ENCODE results near the gene RXRA. TPM values are rescaled to one million over a fixed set of nuclear protein-coding genes. Genes with fewer than 3 reads are reported as not detected.

Gene RXRA
- total and polyA plus RNA-seq, 4 donors = 41.5 to 116 (median 74.1) TPM

DNA sequence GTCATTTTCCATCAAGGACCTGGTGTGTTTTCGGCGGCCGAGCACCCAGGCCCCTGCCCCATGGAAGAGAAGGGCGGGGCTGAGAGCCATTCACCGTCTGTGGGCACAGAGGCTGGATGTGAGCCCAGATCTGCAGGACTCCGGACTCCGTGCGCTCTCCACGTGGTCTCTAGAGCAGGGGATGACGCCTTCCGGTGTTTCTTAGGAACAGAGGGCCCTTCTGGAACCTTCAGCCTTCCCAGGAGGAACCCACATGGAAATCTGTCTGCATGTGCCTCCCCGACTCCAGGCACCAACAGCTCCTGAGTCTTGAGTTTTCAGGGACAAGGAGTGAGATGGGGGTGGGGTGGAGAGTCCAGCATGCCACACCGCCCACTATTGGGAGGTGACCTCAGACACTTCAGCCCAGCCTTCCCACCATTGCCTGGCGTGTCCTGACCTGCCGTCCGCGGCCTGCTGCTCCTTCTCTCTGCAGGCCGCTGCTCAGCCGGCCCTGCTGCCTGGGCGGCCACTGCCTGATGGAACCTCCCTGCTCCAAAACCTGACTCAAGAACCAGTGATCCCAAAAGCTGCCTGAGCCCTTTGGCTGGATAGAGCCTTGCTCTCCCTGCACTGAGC, 2.4 kb upstream of the RXRA start (continued):
- TF ChIP-seq, protein P1, sequence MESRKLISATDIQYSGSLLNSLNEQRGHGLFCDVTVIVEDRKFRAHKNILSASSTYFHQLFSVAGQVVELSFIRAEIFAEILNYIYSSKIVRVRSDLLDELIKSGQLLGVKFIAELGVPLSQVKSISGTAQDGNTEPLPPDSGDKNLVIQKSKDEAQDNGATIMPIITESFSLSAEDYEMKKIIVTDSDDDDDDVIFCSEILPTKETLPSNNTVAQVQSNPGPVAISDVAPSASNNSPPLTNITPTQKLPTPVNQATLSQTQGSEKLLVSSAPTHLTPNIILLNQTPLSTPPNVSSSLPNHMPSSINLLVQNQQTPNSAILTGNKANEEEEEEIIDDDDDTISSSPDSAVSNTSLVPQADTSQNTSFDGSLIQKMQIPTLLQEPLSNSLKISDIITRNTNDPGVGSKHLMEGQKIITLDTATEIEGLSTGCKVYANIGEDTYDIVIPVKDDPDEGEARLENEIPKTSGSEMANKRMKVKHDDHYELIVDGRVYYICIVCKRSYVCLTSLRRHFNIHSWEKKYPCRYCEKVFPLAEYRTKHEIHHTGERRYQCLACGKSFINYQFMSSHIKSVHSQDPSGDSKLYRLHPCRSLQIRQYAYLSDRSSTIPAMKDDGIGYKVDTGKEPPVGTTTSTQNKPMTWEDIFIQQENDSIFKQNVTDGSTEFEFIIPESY (IDR thresholded peaks at IDR 0.05) = peak; percentile 29
- peak; percentile 62 to 80 for TF ChIP-seq RXRA (IDR thresholded peaks at IDR 0.05)
- no peak for TF ChIP-seq FOXA1 (IDR thresholded peaks at IDR 0.05)
- peak; percentile 90 for TF ChIP-seq SP1 (IDR thresholded peaks at IDR 0.05)

DNA sequence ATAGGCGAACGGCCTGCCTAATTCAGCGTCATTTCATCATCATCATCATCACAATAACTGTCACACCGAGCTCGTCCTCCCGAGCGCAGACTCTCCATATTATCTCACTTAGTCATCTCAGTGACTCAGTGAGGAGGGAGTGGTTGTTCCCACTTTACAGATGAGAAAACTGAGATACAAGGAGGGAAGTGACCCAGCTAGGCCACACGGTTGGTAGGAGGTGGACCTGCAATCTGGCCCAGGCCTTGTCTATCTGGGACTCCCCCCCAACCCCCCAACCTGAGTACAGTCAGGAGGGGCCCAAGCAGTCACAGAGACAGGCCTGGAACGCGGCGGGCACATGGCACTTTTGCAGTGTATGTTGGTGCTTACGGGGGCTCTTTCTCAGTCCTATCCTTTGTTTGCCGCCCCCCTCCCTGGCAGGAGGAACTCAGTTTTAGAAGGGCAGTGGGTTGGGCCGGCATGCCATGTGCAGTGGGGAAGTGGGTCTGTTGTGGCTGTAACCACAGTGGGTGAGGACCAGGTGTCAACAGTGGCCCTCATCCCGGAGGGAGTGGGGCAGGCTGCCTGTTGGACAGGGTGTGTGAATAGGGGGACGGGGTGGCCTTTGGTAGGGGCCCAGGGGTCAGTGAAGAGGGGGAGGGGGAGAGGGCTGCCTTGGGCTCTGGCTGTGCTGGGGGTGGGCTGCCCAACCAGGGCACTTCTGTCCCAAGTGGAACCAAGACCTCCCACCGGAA, 1.7 kb upstream of the RXRA start:
- Histone ChIP-seq H3K9ac (ENCODE audit: low read depth in 1 of 2, low read length in 2 of 2) (peak overlapping the region; percentile 97 to 98), H3K27ac (ENCODE audit: low read depth in 1 of 2, low read length in 2 of 2) (peak overlapping the region; percentile 100), H3K27me3 (ENCODE audit: control insufficient read depth in 4 of 4, insufficient read depth in 4 of 4, low read length in 3 of 4) (no peaks in the 10 kb centered on the region), H3K4me3 (ENCODE audit: low read depth in 1 of 3, low read length in 3 of 3) (peak overlapping the region in 2 of 3 donors; percentile 75 to 93), H3K9me3 (ENCODE audit: control insufficient read depth in 4 of 4, low read length in 3 of 4) (no peaks in the 10 kb centered on the region), H3K36me3 (ENCODE audit: control insufficient read depth in 4 of 4, insufficient read depth in 3 of 4, low read depth in 1 of 4, low read length in 3 of 4) (no peaks in the 10 kb centered on the region), H3K4me1 (ENCODE audit: control insufficient read depth in 4 of 4, insufficient read depth in 4 of 4, low read length in 3 of 4) (peaks cover 25 to 65% (median 44%) of the 10 kb centered on the region in 4 donors)
- DNase-seq (ENCODE audit: low spot score) = no peak
- WGBS = 47% methylated on average over 17 of the region's 17 CpGs
- TF ChIP-seq, protein P2, sequence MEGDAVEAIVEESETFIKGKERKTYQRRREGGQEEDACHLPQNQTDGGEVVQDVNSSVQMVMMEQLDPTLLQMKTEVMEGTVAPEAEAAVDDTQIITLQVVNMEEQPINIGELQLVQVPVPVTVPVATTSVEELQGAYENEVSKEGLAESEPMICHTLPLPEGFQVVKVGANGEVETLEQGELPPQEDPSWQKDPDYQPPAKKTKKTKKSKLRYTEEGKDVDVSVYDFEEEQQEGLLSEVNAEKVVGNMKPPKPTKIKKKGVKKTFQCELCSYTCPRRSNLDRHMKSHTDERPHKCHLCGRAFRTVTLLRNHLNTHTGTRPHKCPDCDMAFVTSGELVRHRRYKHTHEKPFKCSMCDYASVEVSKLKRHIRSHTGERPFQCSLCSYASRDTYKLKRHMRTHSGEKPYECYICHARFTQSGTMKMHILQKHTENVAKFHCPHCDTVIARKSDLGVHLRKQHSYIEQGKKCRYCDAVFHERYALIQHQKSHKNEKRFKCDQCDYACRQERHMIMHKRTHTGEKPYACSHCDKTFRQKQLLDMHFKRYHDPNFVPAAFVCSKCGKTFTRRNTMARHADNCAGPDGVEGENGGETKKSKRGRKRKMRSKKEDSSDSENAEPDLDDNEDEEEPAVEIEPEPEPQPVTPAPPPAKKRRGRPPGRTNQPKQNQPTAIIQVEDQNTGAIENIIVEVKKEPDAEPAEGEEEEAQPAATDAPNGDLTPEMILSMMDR (IDR thresholded peaks at IDR 0.05; ENCODE audit: low read depth, low read length, missing input control) = no peak
- TF ChIP-seq FOXA2 (IDR thresholded peaks at IDR 0.05) (no peak), RAD21 (IDR thresholded peaks at IDR 0.05) (no peak), HNF4A (conservative IDR thresholded peaks at IDR 0.05) (no peak), TAF1 (conservative IDR thresholded peaks at IDR 0.05) (no peak), NR2F2 (IDR thresholded peaks at IDR 0.05) (no peak), JUND (IDR thresholded peaks at IDR 0.05) (no peak), YY1 (IDR thresholded peaks at IDR 0.05) (no peak), EGR1 (IDR thresholded peaks at IDR 0.05; ENCODE audit: low read depth in 2 of 2) (no peak), RXRA (IDR thresholded peaks at IDR 0.05) (no peak), GABPA (IDR thresholded peaks at IDR 0.05 in 1 of 2, conservative IDR thresholded peaks at IDR 0.05 in 1 of 2) (no peak), HNF4G (IDR thresholded peaks at IDR 0.05) (no peak), FOXA1 (IDR thresholded peaks at IDR 0.05) (no peak), SP1 (IDR thresholded peaks at IDR 0.05) (no peak)
- TF ChIP-seq, protein P3, sequence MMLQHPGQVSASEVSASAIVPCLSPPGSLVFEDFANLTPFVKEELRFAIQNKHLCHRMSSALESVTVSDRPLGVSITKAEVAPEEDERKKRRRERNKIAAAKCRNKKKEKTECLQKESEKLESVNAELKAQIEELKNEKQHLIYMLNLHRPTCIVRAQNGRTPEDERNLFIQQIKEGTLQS (IDR thresholded peaks at IDR 0.05) = no peak
- TF ChIP-seq, protein P4, sequence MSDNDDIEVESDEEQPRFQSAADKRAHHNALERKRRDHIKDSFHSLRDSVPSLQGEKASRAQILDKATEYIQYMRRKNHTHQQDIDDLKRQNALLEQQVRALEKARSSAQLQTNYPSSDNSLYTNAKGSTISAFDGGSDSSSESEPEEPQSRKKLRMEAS (IDR thresholded peaks at IDR 0.05) = no peak
- TF ChIP-seq, protein P1 (IDR thresholded peaks at IDR 0.05) = no peak
- TF ChIP-seq, protein P5, sequence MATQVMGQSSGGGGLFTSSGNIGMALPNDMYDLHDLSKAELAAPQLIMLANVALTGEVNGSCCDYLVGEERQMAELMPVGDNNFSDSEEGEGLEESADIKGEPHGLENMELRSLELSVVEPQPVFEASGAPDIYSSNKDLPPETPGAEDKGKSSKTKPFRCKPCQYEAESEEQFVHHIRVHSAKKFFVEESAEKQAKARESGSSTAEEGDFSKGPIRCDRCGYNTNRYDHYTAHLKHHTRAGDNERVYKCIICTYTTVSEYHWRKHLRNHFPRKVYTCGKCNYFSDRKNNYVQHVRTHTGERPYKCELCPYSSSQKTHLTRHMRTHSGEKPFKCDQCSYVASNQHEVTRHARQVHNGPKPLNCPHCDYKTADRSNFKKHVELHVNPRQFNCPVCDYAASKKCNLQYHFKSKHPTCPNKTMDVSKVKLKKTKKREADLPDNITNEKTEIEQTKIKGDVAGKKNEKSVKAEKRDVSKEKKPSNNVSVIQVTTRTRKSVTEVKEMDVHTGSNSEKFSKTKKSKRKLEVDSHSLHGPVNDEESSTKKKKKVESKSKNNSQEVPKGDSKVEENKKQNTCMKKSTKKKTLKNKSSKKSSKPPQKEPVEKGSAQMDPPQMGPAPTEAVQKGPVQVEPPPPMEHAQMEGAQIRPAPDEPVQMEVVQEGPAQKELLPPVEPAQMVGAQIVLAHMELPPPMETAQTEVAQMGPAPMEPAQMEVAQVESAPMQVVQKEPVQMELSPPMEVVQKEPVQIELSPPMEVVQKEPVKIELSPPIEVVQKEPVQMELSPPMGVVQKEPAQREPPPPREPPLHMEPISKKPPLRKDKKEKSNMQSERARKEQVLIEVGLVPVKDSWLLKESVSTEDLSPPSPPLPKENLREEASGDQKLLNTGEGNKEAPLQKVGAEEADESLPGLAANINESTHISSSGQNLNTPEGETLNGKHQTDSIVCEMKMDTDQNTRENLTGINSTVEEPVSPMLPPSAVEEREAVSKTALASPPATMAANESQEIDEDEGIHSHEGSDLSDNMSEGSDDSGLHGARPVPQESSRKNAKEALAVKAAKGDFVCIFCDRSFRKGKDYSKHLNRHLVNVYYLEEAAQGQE (IDR thresholded peaks at IDR 0.05) = no peak
